GM13976 (cell line): ENCODE results near the gene HPSE2.

Source experiments
- DNase-seq: peaks from one replicate; pipeline ENCODE4 v3.0.0; 2012; ENCODE audit warnings: low spot score
- CTCF ChIP-seq: IDR thresholded peaks from 2 replicates; pipeline ENCODE4 v1.5.1; 2012; ENCODE audit warnings: borderline replicate concordance, mild to moderate bottlenecking; ENCODE audit not compliant: insufficient read depth; ENCODE audit errors: extremely low read depth, missing control alignments, control extremely low read depth
- in situ Hi-C: fragments of 300-500 bp; cut with MboI; formaldehyde crosslinking; loops from one replicate; pipeline ENCODE4 v1.12.0; 2022; ENCODE audit warnings: low sequenced_read_pairs, mixed read lengths, inconsistent platforms; ENCODE audit not compliant: unreplicated experiment

HPSE2 gene

DNA sequence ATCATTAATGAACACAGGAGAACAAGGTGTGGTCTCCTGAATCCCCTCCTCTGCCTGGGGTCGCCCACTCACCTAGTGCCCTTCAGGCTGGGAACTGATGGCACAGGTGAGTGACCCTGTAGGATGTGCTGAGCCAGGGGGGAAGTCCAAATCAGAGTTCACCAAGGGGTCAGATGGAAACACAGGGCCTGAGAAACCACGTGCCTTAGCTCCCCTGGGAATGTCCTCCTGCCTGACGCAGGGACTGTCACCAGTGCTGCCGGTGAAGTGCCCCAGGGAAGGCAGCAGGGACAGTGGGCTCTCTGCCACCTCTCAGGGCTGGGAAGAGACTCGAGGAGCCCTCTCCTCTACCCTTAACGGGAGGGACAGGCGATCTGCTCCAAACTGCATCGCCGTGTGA, 814.9 kb downstream of the HPSE2 start:
- in situ Hi-C loops, result no loop called here
- TF ChIP-seq CTCF, result no peak
- DNase-seq, result no peak

- DNase-seq, result no peak
- in situ Hi-C loops, result no loop called here
- no peak for TF ChIP-seq CTCF
These were observed 816.0 kb downstream of the HPSE2 start for GRCh38 chr10:98419469-98420261.

GRCh38 chr10:98418665-98419468, 816.8 kb downstream of the HPSE2 start:
- in situ Hi-C loops, result no loop called here
- TF ChIP-seq CTCF, result no peak
- DNase-seq, result no peak

DNA sequence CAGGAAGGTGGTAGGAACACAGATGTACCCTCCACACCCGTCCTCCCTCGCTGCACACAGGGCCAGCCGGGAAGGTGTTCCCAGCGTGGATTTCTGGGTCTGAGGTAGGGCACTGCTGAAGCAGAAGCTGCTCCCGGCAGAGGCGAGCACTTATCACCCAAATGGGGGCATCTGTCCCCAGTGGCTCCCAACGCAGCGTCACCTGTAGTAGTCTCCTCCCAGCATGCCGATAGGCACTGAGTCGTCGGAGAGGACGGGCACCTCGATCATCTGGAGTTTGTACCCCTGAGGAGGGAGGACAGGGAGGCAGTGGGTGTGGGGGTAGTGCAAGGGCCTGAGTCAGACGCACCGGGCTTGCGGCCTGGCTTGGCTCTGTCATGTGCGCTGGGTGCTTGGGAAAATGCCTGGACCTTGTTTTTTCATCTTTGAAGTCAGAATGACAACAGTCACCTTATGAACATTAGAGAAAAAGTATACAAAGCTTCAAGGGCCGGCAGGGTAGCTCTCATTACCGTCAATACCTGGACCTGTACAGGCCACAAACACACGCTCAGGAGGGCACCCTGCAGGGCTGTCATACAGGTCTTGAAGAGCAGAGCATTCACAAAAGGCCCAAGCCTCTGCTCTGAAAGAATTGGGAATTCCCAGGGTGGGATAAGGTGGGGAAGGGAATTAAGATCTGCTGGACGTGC, 817.5 kb downstream of the HPSE2 start:
- no peak for TF ChIP-seq CTCF
- DNase-seq, result no peak
- in situ Hi-C loops, result no loop called here

DNA sequence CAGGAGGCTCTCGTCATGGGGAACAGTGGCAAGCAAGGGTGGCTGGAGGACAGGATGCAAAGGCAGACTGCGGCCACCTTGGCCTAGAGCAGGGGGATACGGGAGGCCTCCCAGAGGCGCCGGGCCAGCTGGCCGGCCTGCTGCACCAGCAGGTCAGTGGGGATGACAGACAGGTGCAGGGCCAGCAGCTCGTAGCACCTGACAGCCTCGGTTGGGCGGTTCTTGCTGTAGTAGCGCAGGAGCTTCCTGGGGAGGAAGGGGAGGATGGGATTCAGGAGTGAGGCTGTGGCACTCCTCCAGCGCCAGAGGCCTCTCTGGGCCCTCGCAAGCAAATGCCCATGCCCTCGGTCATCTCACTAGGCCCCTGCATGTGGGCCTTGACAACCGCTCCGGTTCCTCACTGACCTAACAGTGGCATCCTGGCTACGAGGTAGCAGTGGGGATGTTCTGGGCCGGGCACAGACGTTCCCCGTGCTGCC, 818.1 kb downstream of the HPSE2 start:
- in situ Hi-C loops, result no loop called here
- DNase-seq, result no peak

More for the DNA sequence above, 818.1 kb downstream of the HPSE2 start:
- no peak for TF ChIP-seq CTCF
